BE2C (cell line): ENCODE results near the gene FBXO47.

Experiments
- DNase-seq: peaks from one replicate; pipeline ENCODE4 v3.0.0-alpha.2; 2020
- H3K27me3 ChIP-seq: fragments of 250-450 bp; sonication (Bioruptor Pico); 2 replicates; pipeline ENCODE4 v1.5.1; 2020; ENCODE audit warnings: mild to moderate bottlenecking
- H3K36me3 ChIP-seq: fragments of 250-450 bp; sonication (Bioruptor Pico); 2 replicates; pipeline ENCODE4 v1.5.1; 2020; ENCODE audit warnings: mild to moderate bottlenecking
- H3K4me1 ChIP-seq: fragments of 250-450 bp; sonication (Bioruptor Pico); 2 replicates; pipeline ENCODE4 v1.5.1; 2020
- H3K4me3 ChIP-seq: 2 replicates; pipeline ENCODE4 v1.5.1; 2011; ENCODE audit warnings: low read depth, low read length
- H3K9me3 ChIP-seq: fragments of 250-450 bp; sonication (Bioruptor Pico); 2 replicates; pipeline ENCODE4 v1.5.1; 2020
- TF ChIP-seq, protein P1 (sequence below): IDR thresholded peaks from 2 replicates; pipeline ENCODE4 v1.5.1; 2012; ENCODE audit warnings: mild to moderate bottlenecking, low read depth, low read length

Gene FBXO47

DNA sequence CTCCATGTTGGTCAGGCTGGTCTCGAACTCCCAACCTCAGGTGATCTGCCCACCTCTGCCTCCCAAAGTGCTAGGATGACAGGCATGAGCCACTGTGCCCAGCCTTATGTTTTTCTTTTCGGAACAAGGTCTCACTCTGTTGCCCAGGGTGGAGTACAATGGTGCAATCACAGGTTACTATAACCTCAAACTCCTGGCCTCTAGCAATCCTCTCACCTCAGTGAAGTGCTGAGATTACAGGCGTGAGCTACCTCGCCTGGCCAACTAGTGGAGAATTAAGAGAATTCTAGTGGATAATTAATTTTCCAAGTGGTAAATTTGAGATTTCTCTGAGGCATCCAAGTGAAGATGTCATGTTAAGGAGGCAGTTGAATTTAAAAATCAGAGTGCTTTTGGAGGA, 2.9 kb upstream of the FBXO47 start:
- TF ChIP-seq, protein P1, sequence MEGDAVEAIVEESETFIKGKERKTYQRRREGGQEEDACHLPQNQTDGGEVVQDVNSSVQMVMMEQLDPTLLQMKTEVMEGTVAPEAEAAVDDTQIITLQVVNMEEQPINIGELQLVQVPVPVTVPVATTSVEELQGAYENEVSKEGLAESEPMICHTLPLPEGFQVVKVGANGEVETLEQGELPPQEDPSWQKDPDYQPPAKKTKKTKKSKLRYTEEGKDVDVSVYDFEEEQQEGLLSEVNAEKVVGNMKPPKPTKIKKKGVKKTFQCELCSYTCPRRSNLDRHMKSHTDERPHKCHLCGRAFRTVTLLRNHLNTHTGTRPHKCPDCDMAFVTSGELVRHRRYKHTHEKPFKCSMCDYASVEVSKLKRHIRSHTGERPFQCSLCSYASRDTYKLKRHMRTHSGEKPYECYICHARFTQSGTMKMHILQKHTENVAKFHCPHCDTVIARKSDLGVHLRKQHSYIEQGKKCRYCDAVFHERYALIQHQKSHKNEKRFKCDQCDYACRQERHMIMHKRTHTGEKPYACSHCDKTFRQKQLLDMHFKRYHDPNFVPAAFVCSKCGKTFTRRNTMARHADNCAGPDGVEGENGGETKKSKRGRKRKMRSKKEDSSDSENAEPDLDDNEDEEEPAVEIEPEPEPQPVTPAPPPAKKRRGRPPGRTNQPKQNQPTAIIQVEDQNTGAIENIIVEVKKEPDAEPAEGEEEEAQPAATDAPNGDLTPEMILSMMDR = no peak
- Histone ChIP-seq H3K27me3 (no peaks in the 10 kb centered on the region), H3K4me1 (no peaks in the 10 kb centered on the region), H3K4me3 (no peak overlapping the region), H3K36me3 (no peaks in the 10 kb centered on the region), H3K9me3 (no peaks in the 10 kb centered on the region)
- no peak for DNase-seq

DNA sequence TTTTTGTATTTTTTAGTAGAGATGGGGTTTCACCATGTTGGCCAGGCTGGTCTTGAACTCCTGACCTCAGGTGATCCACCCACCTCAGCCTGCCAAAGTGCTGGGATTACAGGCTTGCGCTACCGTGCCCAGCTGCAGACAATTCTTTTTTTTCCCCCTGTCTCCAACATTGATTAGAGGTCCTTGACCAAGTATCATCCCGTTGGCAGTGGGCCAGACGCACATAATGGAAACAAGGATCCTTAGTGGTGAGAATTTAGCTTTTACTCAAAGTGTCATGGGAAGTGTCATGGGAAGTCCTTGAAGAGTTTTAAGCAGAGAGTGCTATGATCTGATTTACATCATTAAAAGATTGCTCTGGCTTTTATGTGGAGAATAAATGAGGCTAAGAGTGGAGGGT, 2.1 kb upstream of the FBXO47 start:
- peak; percentile 14 for DNase-seq

DNA sequence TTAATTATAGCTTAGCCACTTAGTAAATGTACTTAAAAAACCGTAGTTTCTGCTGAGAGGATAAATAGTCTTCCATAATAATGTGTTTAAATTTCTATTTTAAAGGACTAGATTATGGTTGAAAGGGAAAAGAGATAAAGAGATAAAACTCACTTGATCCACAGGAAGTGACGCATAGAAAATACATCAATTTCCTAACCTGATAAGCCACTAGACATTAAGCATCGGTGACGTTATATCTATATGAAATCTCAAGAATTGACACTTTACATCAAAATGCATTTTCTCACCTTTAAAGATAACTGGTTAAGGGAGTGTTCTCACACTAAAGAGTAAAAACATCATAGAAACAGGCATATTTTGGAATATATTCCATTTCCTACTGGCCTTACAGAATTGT, 5.8 kb downstream of the FBXO47 start:
- no peaks in the 10 kb centered on the region for H3K27me3 ChIP-seq
- H3K9me3 ChIP-seq = no peaks in the 10 kb centered on the region
- 0 out of 2 replicates have a peak, but pooled peaks cover 2% of the 10 kb centered on the region for H3K4me1 ChIP-seq
- TF ChIP-seq, protein P1 = no peak
- H3K4me3 ChIP-seq = no peak overlapping the region
- no peak for DNase-seq
- H3K36me3 ChIP-seq = no peaks in the 10 kb centered on the region

More for the DNA sequence above, 2.1 kb upstream of the FBXO47 start:
- H3K27me3 ChIP-seq = no peaks in the 10 kb centered on the region
- no peaks in the 10 kb centered on the region for H3K4me1 ChIP-seq
- H3K9me3 ChIP-seq = no peaks in the 10 kb centered on the region
- TF ChIP-seq, protein P1 = no peak
- no peaks in the 10 kb centered on the region for H3K36me3 ChIP-seq
- no peak overlapping the region for H3K4me3 ChIP-seq

DNA sequence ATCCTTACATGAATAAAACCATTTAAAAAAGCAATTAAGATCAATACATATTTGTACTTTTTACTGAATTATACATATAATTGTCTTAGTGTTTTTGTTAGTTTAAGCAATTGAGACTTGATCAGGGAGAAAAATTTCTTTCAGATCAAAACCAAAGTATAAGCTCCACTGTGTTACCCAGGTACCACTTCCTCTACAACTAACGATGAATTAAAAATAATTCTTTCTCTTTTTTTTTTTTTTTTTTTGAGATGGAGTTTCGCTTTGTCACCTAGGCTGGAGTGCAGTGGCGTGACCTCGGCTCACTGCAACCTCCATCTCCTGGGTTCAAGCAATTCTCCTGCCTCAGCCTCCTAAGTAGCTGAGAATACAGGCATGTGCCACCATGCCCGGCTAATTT, 6.8 kb downstream of the FBXO47 start:
- Histone ChIP-seq H3K27me3 (no peaks in the 10 kb centered on the region), H3K9me3 (no peaks in the 10 kb centered on the region), H3K4me3 (no peak overlapping the region), H3K36me3 (no peaks in the 10 kb centered on the region), H3K4me1 (0 out of 2 replicates have a peak, but pooled peaks cover 2% of the 10 kb centered on the region)
- no peak for DNase-seq
- TF ChIP-seq, protein P1 = no peak

DNA sequence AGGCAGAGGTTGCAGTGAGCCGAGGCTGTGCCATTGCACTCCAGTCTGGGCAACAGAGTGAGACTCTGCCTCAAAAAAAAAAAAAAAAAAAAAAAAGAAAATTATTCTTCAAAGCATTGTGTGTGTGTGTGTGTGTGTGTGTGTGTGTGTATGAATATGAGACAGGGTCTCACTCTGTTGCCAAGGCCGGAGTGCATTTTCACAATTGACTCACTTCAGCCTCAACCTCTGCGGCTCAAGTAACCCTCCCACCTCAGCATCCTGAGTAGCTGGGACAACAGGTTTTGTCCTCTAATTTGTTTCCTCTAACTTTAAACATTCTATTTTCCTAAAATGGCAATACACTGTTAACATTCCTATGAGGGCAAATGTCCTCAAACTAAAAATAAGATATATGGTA, 7.7 kb downstream of the FBXO47 start:
- TF ChIP-seq, protein P1 = no peak
- DNase-seq = no peak
- Histone ChIP-seq H3K9me3 (no peaks in the 10 kb centered on the region), H3K4me3 (no peak overlapping the region), H3K4me1 (0 out of 2 replicates have a peak, but pooled peaks cover 2% of the 10 kb centered on the region), H3K36me3 (no peaks in the 10 kb centered on the region), H3K27me3 (no peaks in the 10 kb centered on the region)

DNA sequence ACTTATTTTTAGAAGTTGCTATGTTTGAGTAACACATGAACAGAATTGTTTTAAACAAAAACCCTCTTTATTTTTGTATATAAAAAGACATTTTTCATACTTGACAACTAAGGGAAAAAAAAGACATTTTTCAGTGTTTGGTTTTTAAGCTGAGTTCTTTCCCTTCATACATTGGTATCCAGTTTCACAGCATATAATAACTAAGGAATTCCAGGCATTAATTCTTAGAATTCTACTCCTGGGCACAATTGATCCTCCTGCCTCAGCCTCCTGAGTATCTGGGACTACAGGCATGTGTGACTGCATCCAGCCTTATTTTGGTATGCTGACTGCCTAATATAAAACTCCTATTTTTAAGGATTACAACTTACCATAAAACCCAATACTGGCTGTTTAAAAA, 8.4 kb downstream of the FBXO47 start:
- Histone ChIP-seq H3K4me1 (0 out of 2 replicates have a peak, but pooled peaks cover 2% of the 10 kb centered on the region), H3K36me3 (no peaks in the 10 kb centered on the region), H3K4me3 (no peak overlapping the region), H3K27me3 (no peaks in the 10 kb centered on the region), H3K9me3 (no peaks in the 10 kb centered on the region)
- no peak for DNase-seq
- TF ChIP-seq, protein P1 = no peak
